ENCODE measurements around the gene ECE1. TPM values are rescaled to one million over a fixed set of nuclear protein-coding genes. Genes with fewer than 3 reads are reported as not detected.
A peak's percentile ranks its signal among the peaks of the same experiment; 100 is the strongest.

ECE1 gene
- total and polyA plus RNA-seq, 9 of the 15 experiments (the other 6 are each of a cell fraction or from before 2014, with no cell fraction given), result 0.56 to 34.8 (median 11.0) TPM

GRCh38 chr1:21262293-21263051 lies 27.8 kb downstream of the ECE1 start (continued):
- TF ChIP-seq CGGBP1 (CRISPR knock-in tag; IDR thresholded peaks at IDR 0.05) (no peak), CBX1 (IDR thresholded peaks at IDR 0.05; ENCODE audit: low read depth) (no peak), TSC22D4 (tag; IDR thresholded peaks at IDR 0.05) (no peak), ZNF589 (CRISPR knock-in tag; IDR thresholded peaks at IDR 0.05; ENCODE audit: low read depth) (peak; percentile 27; the same call in 1 of the 2 replicates), ZNF175 (CRISPR knock-in tag; IDR thresholded peaks at IDR 0.05; ENCODE audit: low read depth) (peak; percentile 54; the same call in 1 of the 2 replicates), KDM4B (IDR thresholded peaks at IDR 0.05; ENCODE audit: borderline replicate concordance in 2 of 2, low read depth in 1 of 2) (0 out of 4 replicates have a peak, but pooled peaks of 1 of the 2 experiments have one; percentile 26), DLX4 (CRISPR knock-in tag; IDR thresholded peaks at IDR 0.05) (no peak), ZNF239 (CRISPR knock-in tag; IDR thresholded peaks at IDR 0.05) (no peak), CTBP1 (IDR thresholded peaks at IDR 0.05; ENCODE audit: borderline replicate concordance) (peak; percentile 39; the same call in 1 of the 2 replicates), HDAC6 (IDR thresholded peaks at IDR 0.05; ENCODE audit: low read depth, low read length) (0 out of 2 replicates have a peak, but pooled peaks have one; percentile 16), CXXC5 (CRISPR knock-in tag; IDR thresholded peaks at IDR 0.05) (0 out of 2 replicates have a peak, but pooled peaks have one; percentile 17), ESRRA (IDR thresholded peaks at IDR 0.05; ENCODE audit: borderline replicate concordance, low read depth) (no peak), ZNF431 (CRISPR knock-in tag; IDR thresholded peaks at IDR 0.05) (no peak), POLR2G (IDR thresholded peaks at IDR 0.05; ENCODE audit: low read depth, low read length) (peak; percentile 72), BCLAF1 (IDR thresholded peaks at IDR 0.05; ENCODE audit: borderline replicate concordance in 1 of 2, control insufficient read depth in 1 of 2, low read depth in 2 of 2, low read length in 1 of 2) (no peak), HEY1 (CRISPR knock-in tag; IDR thresholded peaks at IDR 0.05; ENCODE audit: borderline replicate concordance) (no peak), ZNF280B (CRISPR knock-in tag; IDR thresholded peaks at IDR 0.05) (no peak), ARID2 (IDR thresholded peaks at IDR 0.05) (no peak), ZBTB2 (IDR thresholded peaks at IDR 0.05) (no peak), MAZ (CRISPR knock-in tag; conservative IDR thresholded peaks at IDR 0.05 in 1 of 2, IDR thresholded peaks at IDR 0.05 in 1 of 2) (peak in 1 of 2 experiments; percentile 14; a peak in 2 of 4 replicates)
